Measurements from ENCODE around the gene CD1B.

GRCh38 chr1:158289811-158290210 is 41.5 kb downstream of the CD1B start, which contains the start of gene CD1C:
- no peak for TF ChIP-seq CTCF (IDR thresholded peaks at IDR 0.05)
- TF ChIP-seq ZFX (IDR thresholded peaks at IDR 0.05; ENCODE audit: borderline replicate concordance) = no peak
